Ishikawa (cell line): Measurements from ENCODE around the gene SERPINE3.

Source experiments
- CEBPB ChIP-seq: IDR thresholded peaks from 2 replicates; pipeline ENCODE4 v1.6.1; 2012
- EP300 ChIP-seq: IDR thresholded peaks from 2 replicates; pipeline ENCODE4 v1.6.1; 2012; ENCODE audit warnings: borderline replicate concordance
- FOXM1 ChIP-seq: IDR thresholded peaks from 2 replicates; pipeline ENCODE4 v1.6.1; 2012; ENCODE audit warnings: low read depth, borderline replicate concordance
- MAX ChIP-seq: IDR thresholded peaks from 2 replicates; pipeline ENCODE4 v1.6.1; 2012
- RAD21 ChIP-seq: IDR thresholded peaks from 2 replicates; pipeline ENCODE4 v1.6.1; 2012; ENCODE audit warnings: low read depth
- REST ChIP-seq: IDR thresholded peaks from 2 replicates; pipeline ENCODE4 v1.6.1; 2012; ENCODE audit warnings: low read depth, mild to moderate bottlenecking
- TAF1 ChIP-seq: IDR thresholded peaks from 2 replicates; pipeline ENCODE4 v1.6.1; 2012; ENCODE audit warnings: low read depth, mild to moderate bottlenecking

DNA sequence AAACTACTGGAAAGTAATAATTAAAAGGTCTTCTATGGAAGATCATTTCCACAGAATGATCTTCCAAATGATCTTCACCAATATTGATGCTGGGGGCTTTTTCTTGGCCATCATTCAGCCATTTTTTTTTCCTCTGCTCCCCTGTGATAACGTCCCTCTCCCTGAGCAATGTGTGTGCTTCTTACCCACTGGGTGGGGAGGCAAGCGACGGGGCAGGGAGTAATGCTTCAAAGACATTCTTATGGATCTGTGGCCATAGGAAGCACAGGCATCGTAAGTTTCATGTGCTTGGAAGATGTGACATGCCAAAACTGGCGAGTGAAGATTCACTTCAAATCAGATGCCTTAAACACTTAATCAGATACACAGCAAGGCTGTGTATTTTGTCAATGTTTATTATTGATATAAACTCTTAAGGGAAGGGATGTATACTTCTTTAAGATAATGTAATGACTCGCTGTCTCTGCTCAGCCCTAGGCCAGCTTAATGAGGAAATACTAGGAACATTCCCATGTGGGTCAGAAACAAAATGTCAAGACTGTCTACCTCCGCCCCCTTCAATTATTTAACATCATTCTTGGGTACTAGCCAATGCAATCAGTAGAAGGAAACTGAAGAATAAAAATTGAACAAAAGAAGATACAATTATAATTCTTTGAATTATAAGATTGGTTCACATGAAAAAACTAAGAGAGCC, 34.1 kb upstream of the SERPINE3 start:
- TF ChIP-seq TAF1 (no peak), MAX (no peak), EP300 (no peak), REST (no peak), CEBPB (no peak), RAD21 (no peak), FOXM1 (no peak)
